Progenitor cell of endocrine pancreas (in vitro differentiated cells): ENCODE results near the gene TRIM24. TPM values are rescaled to one million over a fixed set of nuclear protein-coding genes. Genes with fewer than 3 reads are reported as not detected.
"Not testable (repeated sequence)": the region's sequence is repeated elsewhere in the genome, so short reads cannot be mapped to it uniquely, and the experiment has no call there.

Experiments
- DNase-seq: peaks from one replicate; pipeline ENCODE4 v3.0.0; 2021; ENCODE audit warnings: low spot score; ENCODE audit not compliant: unreplicated experiment
- H3K27ac Mint-ChIP-seq: 2 replicates; pipeline ENCODE4 v1.8.0; 2021; ENCODE audit warnings: mild to moderate bottlenecking, moderate library complexity, mixed read lengths
- H3K27me3 Mint-ChIP-seq: 2 replicates; pipeline ENCODE4 v1.8.0; 2021; ENCODE audit warnings: mixed read lengths
- H3K36me3 Mint-ChIP-seq: 2 replicates; pipeline ENCODE4 v1.8.0; 2022; ENCODE audit warnings: mixed read lengths; ENCODE audit not compliant: insufficient read depth
- H3K4me1 Mint-ChIP-seq: 2 replicates; pipeline ENCODE4 v1.8.0; 2021; ENCODE audit warnings: low read depth, mixed read lengths
- H3K4me3 Mint-ChIP-seq: 2 replicates; pipeline ENCODE4 v1.8.0; 2021; ENCODE audit warnings: low read depth, mild to moderate bottlenecking, moderate library complexity, mixed read lengths
- H3K9me3 Mint-ChIP-seq: 2 replicates; pipeline ENCODE4 v1.8.0; 2021; ENCODE audit warnings: low read depth, mixed read lengths
- CTCF ChIP-seq: fragments of 200-600 bp; sonication (generic); IDR thresholded peaks from one replicate; pipeline ENCODE4 v1.5.0; 2021; ENCODE audit warnings: antibody characterized with exemption, mild to moderate bottlenecking; ENCODE audit not compliant: unreplicated experiment
- total RNA-seq: library from RNA; stranded (reverse); gene quantifications from 2 replicates; pipeline ENCODE4 v1.2.1, GENCODE V29; 2021

TRIM24 gene
- total RNA-seq, 1 donor from 2014 or later = 114 TPM

DNA sequence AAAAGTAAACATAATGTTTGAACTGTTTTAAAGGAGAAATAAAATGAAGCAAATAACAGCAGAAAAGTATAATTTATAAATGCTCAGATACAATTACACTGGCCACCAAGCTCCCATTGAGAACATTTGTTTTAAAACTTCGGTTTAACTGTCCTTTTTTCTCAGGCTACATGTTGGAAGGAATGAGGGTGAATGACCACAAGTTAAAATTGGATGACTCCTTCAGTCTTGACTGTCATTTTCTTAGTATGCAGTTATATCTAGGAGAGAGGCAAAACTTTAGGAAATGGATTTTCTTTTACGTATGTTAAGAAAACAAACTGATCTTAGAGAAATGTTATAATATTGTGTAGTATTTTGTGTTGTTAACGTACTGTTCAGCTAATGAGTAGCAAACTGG lies 5.0 kb downstream of the TRIM24 start:
- peaks cover 27% of the 10 kb centered on the region for H3K4me1 Mint-ChIP-seq
- peaks cover 9% of the 10 kb centered on the region for H3K9me3 Mint-ChIP-seq
- TF ChIP-seq CTCF = no peak
- H3K4me3 Mint-ChIP-seq = peak overlapping the region; percentile 4
- no peaks in the 10 kb centered on the region for H3K27me3 Mint-ChIP-seq
- DNase-seq = no peak
- peak overlapping the region; percentile 54 for H3K27ac Mint-ChIP-seq
- H3K36me3 Mint-ChIP-seq = peaks cover 38% of the 10 kb centered on the region

GRCh38 chr7:138466069-138466756 lies 6.2 kb downstream of the TRIM24 start:
- not testable (repeated sequence) for H3K27me3 Mint-ChIP-seq, H3K9me3 Mint-ChIP-seq, DNase-seq, H3K4me3 Mint-ChIP-seq
- Mint-ChIP-seq H3K36me3 (peaks cover 37% of the 10 kb centered on the region), H3K4me1 (peaks cover 30% of the 10 kb centered on the region), H3K27ac (peak overlapping the region; percentile 20)

- no peak for DNase-seq
- peaks cover 4% of the 10 kb centered on the region for H3K9me3 Mint-ChIP-seq
- H3K4me3 Mint-ChIP-seq = no peak overlapping the region
- H3K4me1 Mint-ChIP-seq = peaks cover 36% of the 10 kb centered on the region
- H3K27ac Mint-ChIP-seq = peak overlapping the region; percentile 57
- peaks cover 28% of the 10 kb centered on the region for H3K36me3 Mint-ChIP-seq
- TF ChIP-seq CTCF = no peak
- no peaks in the 10 kb centered on the region for H3K27me3 Mint-ChIP-seq
These were observed 8.4 kb downstream of the TRIM24 start for GRCh38 chr7:138468244-138469123.

- Mint-ChIP-seq H3K4me3 (no peak overlapping the region), H3K4me1 (peaks cover 32% of the 10 kb centered on the region), H3K27ac (no peak overlapping the region), H3K27me3 (no peaks in the 10 kb centered on the region), H3K9me3 (peaks cover 3% of the 10 kb centered on the region), H3K36me3 (peaks cover 18% of the 10 kb centered on the region)
- TF ChIP-seq CTCF = no peak
- DNase-seq = no peak
These were observed 10.5 kb downstream of the TRIM24 start for GRCh38 chr7:138470391-138471157.

DNA sequence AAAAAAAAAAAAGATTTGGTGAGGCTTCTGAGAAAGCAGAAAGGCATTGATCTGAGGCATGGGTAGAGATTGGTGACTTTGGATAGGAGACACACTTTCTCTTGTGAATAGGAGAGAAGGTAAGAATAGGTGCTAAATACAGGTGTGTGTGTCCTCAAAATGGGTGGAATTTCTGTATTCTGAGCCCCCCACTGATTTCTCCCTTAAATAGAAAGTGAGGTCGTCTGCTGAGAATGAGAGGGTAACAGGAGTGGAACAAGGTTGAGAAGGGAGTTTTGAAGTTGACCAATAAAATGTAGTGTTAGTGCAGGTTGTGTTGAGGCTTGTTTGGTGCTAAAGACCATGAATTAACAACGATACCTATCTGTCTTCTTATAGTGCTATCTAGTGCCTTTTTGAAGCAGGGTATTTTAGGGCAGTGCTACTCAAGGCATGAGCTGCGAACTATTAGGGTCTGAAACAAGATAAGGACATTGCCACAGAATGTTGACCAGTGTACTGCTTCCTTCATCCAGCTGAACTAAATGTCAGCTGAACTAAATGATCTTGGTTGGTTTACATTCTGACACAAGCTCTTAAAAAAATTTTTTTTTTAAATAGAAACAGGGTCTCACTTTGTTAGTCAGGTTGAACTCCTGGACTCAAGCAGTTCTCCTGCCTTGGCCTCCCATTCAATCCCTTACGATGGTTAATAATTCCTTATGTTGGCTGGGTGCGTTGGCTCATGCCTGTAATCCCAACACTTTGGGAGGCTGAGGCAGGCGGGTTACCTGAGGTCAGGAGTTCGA lies 12.4 kb downstream of the TRIM24 start:
- Mint-ChIP-seq H3K4me1 (peaks cover 47% of the 10 kb centered on the region), H3K4me3 (no peak overlapping the region), H3K27me3 (no peaks in the 10 kb centered on the region), H3K9me3 (no peaks in the 10 kb centered on the region), H3K36me3 (peaks cover 10% of the 10 kb centered on the region), H3K27ac (peak overlapping the region; percentile 90)
- no peak for TF ChIP-seq CTCF
- DNase-seq = no peak
